OCI-LY1 (cell line): ENCODE results near the gene RNU1-4.
"Not testable (repeated sequence)": the region's sequence is repeated elsewhere in the genome, so short reads cannot be mapped to it uniquely, and the experiment has no call there.

Source experiments
- H2AFZ ChIP-seq: fragments of 200-600 bp; sonication (generic), shearing (Covaris generic); 2 replicates; pipeline ENCODE4 v1.6.0; 2014; ENCODE audit warnings: antibody characterized with exemption, mild to moderate bottlenecking, low read length
- H3F3A ChIP-seq: fragments of 200-600 bp; sonication (generic), shearing (Covaris generic); 2 replicates; pipeline ENCODE4 v1.6.0; 2014; ENCODE audit warnings: mild to moderate bottlenecking, antibody characterized with exemption, low read length, moderate library complexity; ENCODE audit not compliant: insufficient read depth
- H3K27ac ChIP-seq: fragments of 200-600 bp; sonication (generic); 2 replicates; pipeline ENCODE4 v1.5.1; 2014; ENCODE audit warnings: low read length, mixed run types, mild to moderate bottlenecking, low read depth; ENCODE audit not compliant: poor library complexity, severe bottlenecking
- H3K27me3 ChIP-seq: fragments of 200-600 bp; sonication (generic); 2 replicates; pipeline ENCODE4 v1.6.0; 2014; ENCODE audit warnings: antibody characterized with exemption, mild to moderate bottlenecking, low read length, moderate library complexity; ENCODE audit not compliant: insufficient read depth
- H3K36me3 ChIP-seq: fragments of 200-600 bp; sonication (generic); 2 replicates; pipeline ENCODE4 v1.6.1; 2014; ENCODE audit warnings: mild to moderate bottlenecking, antibody characterized with exemption, low read length, moderate library complexity, mixed read lengths; ENCODE audit not compliant: insufficient read depth
- H3K4me1 ChIP-seq: fragments of 200-600 bp; sonication (generic); 2 replicates; pipeline ENCODE4 v1.5.1; 2014; ENCODE audit warnings: mild to moderate bottlenecking, low read length, moderate library complexity; ENCODE audit not compliant: insufficient read depth, severe bottlenecking
- H3K4me2 ChIP-seq: fragments of 200-600 bp; sonication (generic), shearing (Covaris generic); 2 replicates; pipeline ENCODE4 v1.6.1; 2014; ENCODE audit warnings: low read length
- H3K4me3 ChIP-seq: fragments of 200-600 bp; sonication (generic); 2 replicates; pipeline ENCODE4 v1.5.1; 2014; ENCODE audit warnings: low read length, low read depth, mild to moderate bottlenecking, mixed read lengths; ENCODE audit not compliant: poor library complexity, severe bottlenecking
- H3K79me2 ChIP-seq: fragments of 200-600 bp; shearing (Covaris generic); 2 replicates; pipeline ENCODE4 v1.6.1; 2016; ENCODE audit warnings: mixed run types, low read length, mixed read lengths; ENCODE audit not compliant: insufficient read depth
- H3K9ac ChIP-seq: fragments of 200-600 bp; sonication (generic), shearing (Covaris generic); 2 replicates; pipeline ENCODE4 v1.6.1; 2014; ENCODE audit warnings: mild to moderate bottlenecking, low read length, mixed read lengths
- H3K9me2 ChIP-seq: fragments of 200-600 bp; sonication (generic), shearing (Covaris generic); 2 replicates; pipeline ENCODE4 v1.6.1; 2014; ENCODE audit warnings: low read depth, mild to moderate bottlenecking, low read length, mixed read lengths
- H3K9me3 ChIP-seq: fragments of 200-600 bp; shearing (Covaris generic); 2 replicates; pipeline ENCODE4 v1.6.1; 2014; ENCODE audit warnings: low read length, mixed read lengths
- H4K20me1 ChIP-seq: fragments of 200-600 bp; sonication (generic), shearing (Covaris generic); 2 replicates; pipeline ENCODE4 v1.6.0; 2016; ENCODE audit warnings: mild to moderate bottlenecking, low read length; ENCODE audit not compliant: insufficient read depth

RNU1-4 gene

GRCh38 chr1:16740047-16740964 is at the start of gene RNU1-4:
RNU1-4 (plus strand) TSS chr1:16740516.
- H3K36me3 ChIP-seq, H4K20me1 ChIP-seq, H3K4me3 ChIP-seq, H2AFZ ChIP-seq, H3K79me2 ChIP-seq, H3K27ac ChIP-seq, H3F3A ChIP-seq, H3K9me2 ChIP-seq, H3K9ac ChIP-seq, H3K4me2 ChIP-seq, H3K27me3 ChIP-seq, H3K4me1 ChIP-seq, H3K9me3 ChIP-seq: not testable (repeated sequence)

GRCh38 chr1:16690971-16691682 is 49.2 kb upstream of the RNU1-4 start:
- H3K27me3 ChIP-seq: not testable (repeated sequence)

GRCh38 chr1:16692283-16692682 is 48.0 kb upstream of the RNU1-4 start:
- H3K9me3 ChIP-seq, H3K27ac ChIP-seq, H4K20me1 ChIP-seq, H3K4me3 ChIP-seq, H3K79me2 ChIP-seq, H3K9ac ChIP-seq, H3K4me1 ChIP-seq, H3K27me3 ChIP-seq, H3K9me2 ChIP-seq, H2AFZ ChIP-seq, H3K36me3 ChIP-seq, H3K4me2 ChIP-seq, H3F3A ChIP-seq: not testable (repeated sequence)

More at GRCh38 chr1:16690971-16691682, 49.2 kb upstream of the RNU1-4 start:
- H3K36me3 ChIP-seq, H3K9me3 ChIP-seq, H3K9ac ChIP-seq, H3K4me2 ChIP-seq, H2AFZ ChIP-seq, H3F3A ChIP-seq, H3K4me1 ChIP-seq, H3K27ac ChIP-seq, H4K20me1 ChIP-seq, H3K4me3 ChIP-seq, H3K79me2 ChIP-seq, H3K9me2 ChIP-seq: not testable (repeated sequence)

GRCh38 chr1:16692717-16693448 is 47.4 kb upstream of the RNU1-4 start:
- not testable (repeated sequence) for H3K4me3 ChIP-seq, H3K27me3 ChIP-seq, H3K79me2 ChIP-seq, H3F3A ChIP-seq, H3K9ac ChIP-seq, H3K27ac ChIP-seq, H3K9me3 ChIP-seq, H4K20me1 ChIP-seq, H2AFZ ChIP-seq, H3K4me1 ChIP-seq, H3K36me3 ChIP-seq, H3K9me2 ChIP-seq, H3K4me2 ChIP-seq

- not testable (repeated sequence) for H3K4me1 ChIP-seq, H3K9ac ChIP-seq, H3K4me2 ChIP-seq, H3K79me2 ChIP-seq, H3K27me3 ChIP-seq, H3K9me3 ChIP-seq, H3K27ac ChIP-seq, H2AFZ ChIP-seq, H3K36me3 ChIP-seq, H4K20me1 ChIP-seq, H3K9me2 ChIP-seq, H3K4me3 ChIP-seq, H3F3A ChIP-seq
These were observed 46.6 kb upstream of the RNU1-4 start for GRCh38 chr1:16693449-16694307.

- not testable (repeated sequence) for H3K4me2 ChIP-seq, H3F3A ChIP-seq, H3K4me1 ChIP-seq, H3K79me2 ChIP-seq, H3K27me3 ChIP-seq, H3K4me3 ChIP-seq, H3K9me3 ChIP-seq, H3K9ac ChIP-seq, H2AFZ ChIP-seq, H4K20me1 ChIP-seq, H3K27ac ChIP-seq, H3K36me3 ChIP-seq, H3K9me2 ChIP-seq
These were observed 46.0 kb upstream of the RNU1-4 start for GRCh38 chr1:16694308-16694702.
